Nephron (organoid): ENCODE data around the gene DDX51.

Source experiments
- H3K27ac Mint-ChIP-seq, 3 experiments: 2 replicates each; pipeline ENCODE4 v1.8.0; 2020; ENCODE audit warnings: mixed read lengths in 3 of 3, mild to moderate bottlenecking in 2 of 3, moderate library complexity in 1 of 3
- H3K27me3 Mint-ChIP-seq: 2 replicates; pipeline ENCODE4 v1.8.0; 2021; ENCODE audit warnings: low read depth, mild to moderate bottlenecking, moderate library complexity, mixed read lengths
- H3K36me3 Mint-ChIP-seq: 2 replicates; pipeline ENCODE4 v1.8.0; 2020; ENCODE audit warnings: low read depth, mixed read lengths
- H3K4me1 Mint-ChIP-seq: 2 replicates; pipeline ENCODE4 v1.8.0; 2020; ENCODE audit warnings: mixed read lengths
- H3K4me3 Mint-ChIP-seq, 3 experiments: 2 replicates each; pipeline ENCODE4 v1.8.0; 2020; ENCODE audit warnings: mild to moderate bottlenecking in 3 of 3, mixed read lengths in 3 of 3, moderate library complexity in 2 of 3
- H3K9me3 Mint-ChIP-seq: 2 replicates; pipeline ENCODE4 v1.8.0; 2020; ENCODE audit warnings: mixed read lengths
- CTCF ChIP-seq, 3 experiments: fragments of 200-600 bp; sonication (generic); IDR thresholded peaks; one replicate each; pipeline ENCODE4 v1.5.0; 2021; ENCODE audit warnings: antibody characterized with exemption in 3 of 3; ENCODE audit not compliant: unreplicated experiment in 3 of 3

DDX51 gene

GRCh38 chr12:132158677-132159554, 14.8 kb upstream of the DDX51 start:
- H3K4me1 Mint-ChIP-seq, result no peaks in the 10 kb centered on the region
- no peak overlapping the region for H3K4me3 Mint-ChIP-seq
- H3K27me3 Mint-ChIP-seq, result peaks cover 8% of the 10 kb centered on the region
- H3K27ac Mint-ChIP-seq, result no peak overlapping the region
- no peaks in the 10 kb centered on the region for H3K9me3 Mint-ChIP-seq
- no peaks in the 10 kb centered on the region for H3K36me3 Mint-ChIP-seq
- no peak for TF ChIP-seq CTCF (IDR thresholded peaks at IDR 0.05; ENCODE audit: unreplicated experiment in 3 of 3)

GRCh38 chr12:132157733-132158409, 13.8 kb upstream of the DDX51 start:
- Mint-ChIP-seq H3K4me1 (no peaks in the 10 kb centered on the region), H3K27ac (no peak overlapping the region), H3K4me3 (no peak overlapping the region), H3K36me3 (no peaks in the 10 kb centered on the region), H3K9me3 (no peaks in the 10 kb centered on the region), H3K27me3 (peaks cover 8% of the 10 kb centered on the region)
- TF ChIP-seq CTCF (IDR thresholded peaks at IDR 0.05; ENCODE audit: unreplicated experiment in 3 of 3), result no peak

GRCh38 chr12:132156573-132157325, 12.6 kb upstream of the DDX51 start:
- Mint-ChIP-seq H3K4me3 (no peak overlapping the region), H3K27me3 (peaks cover under 1% of the 10 kb centered on the region), H3K4me1 (no peaks in the 10 kb centered on the region), H3K9me3 (no peaks in the 10 kb centered on the region), H3K27ac (no peak overlapping the region), H3K36me3 (no peaks in the 10 kb centered on the region)
- TF ChIP-seq CTCF (IDR thresholded peaks at IDR 0.05; ENCODE audit: unreplicated experiment in 3 of 3), result no peak

GRCh38 chr12:132155771-132156572, 11.9 kb upstream of the DDX51 start:
- Mint-ChIP-seq H3K27ac (no peak overlapping the region), H3K4me1 (no peaks in the 10 kb centered on the region), H3K27me3 (no peaks in the 10 kb centered on the region), H3K9me3 (no peaks in the 10 kb centered on the region), H3K36me3 (no peaks in the 10 kb centered on the region), H3K4me3 (no peak overlapping the region)
- no peak for TF ChIP-seq CTCF (IDR thresholded peaks at IDR 0.05; ENCODE audit: unreplicated experiment in 3 of 3)

- H3K9me3 Mint-ChIP-seq, result no peaks in the 10 kb centered on the region
- H3K4me3 Mint-ChIP-seq, result no peak overlapping the region
- H3K27ac Mint-ChIP-seq, result no peak overlapping the region
- TF ChIP-seq CTCF (IDR thresholded peaks at IDR 0.05; ENCODE audit: unreplicated experiment in 3 of 3), result no peak
- H3K36me3 Mint-ChIP-seq, result no peaks in the 10 kb centered on the region
- H3K4me1 Mint-ChIP-seq, result no peaks in the 10 kb centered on the region
- H3K27me3 Mint-ChIP-seq, result no peaks in the 10 kb centered on the region
These were observed 11.0 kb upstream of the DDX51 start for GRCh38 chr12:132154941-132155770.
